Sigmoid colon (tissue), 4 donors: Measurements from ENCODE around the gene IGF2R.

Source experiments
- CTCF ChIP-seq, 4 experiments: fragments of 450-650 bp in 3 of 4; fragments of 200-600 bp in 1 of 4; IDR thresholded peaks; one replicate each; pipeline ENCODE4 v1.5.1; 2016 to 2019; ENCODE audit warnings: antibody characterized with exemption in 4 of 4, mild to moderate bottlenecking in 3 of 4, moderate library complexity in 2 of 4
- EP300 ChIP-seq, 4 donors: sonication (generic); formaldehyde crosslinking; IDR thresholded peaks; one replicate each; pipeline ENCODE4 v1.6.1; 2017; ENCODE audit warnings: antibody characterized with exemption in 4 of 4
- POLR2A ChIP-seq, 2 donors: fragments of 450-650 bp; IDR thresholded peaks; one replicate each; pipeline ENCODE4 v1.6.1; 2016; ENCODE audit warnings: antibody characterized with exemption in 2 of 2, mild to moderate bottlenecking in 2 of 2, moderate library complexity in 2 of 2
- POLR2AphosphoS5 ChIP-seq, 4 donors: sonication (generic); formaldehyde crosslinking; IDR thresholded peaks; one replicate each; pipeline ENCODE4 v1.6.1; 2017; ENCODE audit warnings: antibody characterized with exemption in 4 of 4

DNA sequence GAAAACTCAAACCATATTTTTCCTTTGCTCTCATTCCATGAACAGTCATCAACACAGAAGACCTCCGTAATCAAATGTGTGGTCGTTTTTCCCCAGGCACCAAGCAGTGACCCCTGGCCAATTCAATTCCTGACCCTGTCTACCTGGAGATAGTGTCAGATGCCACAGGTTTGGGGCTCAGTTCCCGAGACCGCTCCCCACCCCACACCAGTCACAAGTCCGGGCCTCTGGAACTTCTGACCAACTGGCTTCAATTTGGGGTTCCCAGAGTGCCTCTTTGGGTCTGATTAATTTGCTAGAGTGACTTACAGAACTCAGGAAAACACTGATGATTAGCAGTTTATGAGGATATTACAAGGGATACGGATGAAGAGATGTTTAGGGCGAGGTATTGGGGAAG lies 6.0 kb downstream of the IGF2R start:
- no peak for TF ChIP-seq POLR2A (IDR thresholded peaks at IDR 0.05)
- no peak for TF ChIP-seq CTCF (IDR thresholded peaks at IDR 0.05)
- no peak for TF ChIP-seq EP300 (IDR thresholded peaks at IDR 0.05)
- no peak for TF ChIP-seq POLR2AphosphoS5 (IDR thresholded peaks at IDR 0.05)
